Measurements from ENCODE around the gene TPH2.
A peak's percentile ranks its signal among the peaks of the same experiment; 100 is the strongest.

The TPH2 gene

DNA sequence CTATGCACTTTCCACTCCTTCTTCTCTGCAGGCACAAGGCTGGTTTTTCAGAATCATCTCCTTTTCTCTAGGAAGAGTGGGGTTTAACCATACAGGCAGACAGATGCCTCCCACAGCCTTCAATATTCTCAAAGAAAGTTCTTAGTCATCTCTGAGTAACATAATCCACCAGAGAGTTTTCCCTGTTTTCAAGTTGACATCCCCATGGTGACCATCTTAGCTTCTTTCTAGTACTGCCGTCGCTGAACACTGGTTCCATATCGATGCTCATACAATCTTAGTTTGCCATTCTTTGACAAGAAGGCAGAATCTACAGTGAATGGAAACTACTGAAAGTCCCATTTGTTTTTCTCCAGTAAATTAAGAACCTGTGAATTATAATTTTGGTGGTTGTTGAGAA is 28.6 kb downstream of the TPH2 start:
- no peak for DNase-seq

DNA sequence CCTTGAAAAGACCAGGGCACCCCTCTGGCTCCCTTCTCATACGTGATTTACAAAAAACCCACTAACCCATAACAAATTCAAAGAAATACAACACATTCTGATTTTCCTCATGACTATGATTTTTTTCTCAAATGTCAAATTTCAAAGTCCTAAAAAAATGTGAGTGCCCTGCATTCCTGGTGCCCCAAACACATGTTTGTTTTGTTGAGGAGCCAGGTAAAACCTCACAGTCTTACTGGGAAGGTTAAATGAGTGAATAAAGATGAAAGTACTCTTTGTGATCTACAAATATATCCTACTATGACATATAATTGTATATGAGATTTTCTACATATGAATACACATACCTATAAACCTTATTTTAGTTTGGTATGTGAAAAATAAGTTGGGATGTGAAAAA is 30.7 kb downstream of the TPH2 start:
- DNase-seq: no peak

DNA sequence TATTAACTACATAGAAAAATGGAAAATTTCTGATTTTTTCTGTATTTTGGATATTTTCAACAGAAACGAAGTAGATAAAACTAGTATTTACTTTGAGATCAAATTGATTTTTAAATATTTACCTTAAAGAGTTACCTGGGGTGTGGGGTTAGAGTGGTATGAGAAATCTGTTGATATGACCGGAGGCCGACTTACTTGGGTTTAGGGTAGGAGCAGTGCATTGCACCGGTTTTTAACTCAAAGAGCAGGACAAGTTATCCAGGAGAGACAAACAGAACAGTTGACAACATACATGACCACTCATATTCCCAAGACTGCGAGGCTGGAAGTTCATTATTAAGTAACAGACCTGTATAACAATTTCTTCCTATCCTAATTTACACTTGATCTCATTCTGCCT is 31.4 kb downstream of the TPH2 start:
- DNase-seq: no peak

DNA sequence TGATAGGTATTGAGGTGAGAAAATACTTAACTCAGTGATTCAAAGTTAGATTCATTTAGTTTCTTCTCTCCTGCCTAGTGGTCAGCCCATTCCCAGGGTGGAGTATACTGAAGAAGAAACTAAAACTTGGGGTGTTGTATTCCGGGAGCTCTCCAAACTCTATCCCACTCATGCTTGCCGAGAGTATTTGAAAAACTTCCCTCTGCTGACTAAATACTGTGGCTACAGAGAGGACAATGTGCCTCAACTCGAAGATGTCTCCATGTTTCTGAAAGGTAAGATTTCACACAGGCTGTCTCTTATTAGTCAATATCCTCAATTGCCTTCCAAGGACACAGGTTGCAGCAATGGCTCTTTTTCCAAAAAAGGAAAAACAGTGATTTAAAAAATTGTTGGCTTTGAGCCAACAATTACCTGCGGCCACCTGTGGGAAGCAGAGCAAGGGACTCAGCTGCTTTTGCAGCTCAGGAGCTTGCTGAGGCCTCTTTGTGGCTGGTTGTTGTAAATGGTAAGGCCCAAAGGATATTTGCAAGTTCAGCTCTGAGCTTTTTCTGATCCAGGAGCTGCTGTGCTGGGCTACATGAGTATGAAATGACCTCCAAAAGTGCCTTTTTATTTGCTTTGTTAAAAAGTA is 33.9 kb downstream of the TPH2 start:
- no peak for DNase-seq

DNA sequence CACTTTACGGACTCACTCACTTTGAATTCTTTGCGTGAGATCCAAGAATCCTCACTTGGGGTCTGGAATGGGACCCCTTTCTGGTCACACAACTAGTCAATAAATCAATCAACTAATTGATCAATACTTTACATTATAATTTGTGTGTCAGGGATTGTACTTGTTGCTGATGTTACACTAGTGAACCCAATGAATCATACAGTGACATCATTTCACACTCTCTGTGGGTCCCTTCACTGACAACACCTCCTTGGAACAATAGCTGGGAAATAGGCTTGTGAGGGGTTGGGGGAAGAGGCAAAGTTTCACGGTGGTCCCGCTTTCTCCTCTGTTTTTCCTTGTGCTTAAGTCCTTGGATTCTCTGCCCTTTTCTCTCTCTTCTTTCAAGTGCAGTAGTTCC is 35.0 kb downstream of the TPH2 start:
- no peak for DNase-seq

DNA sequence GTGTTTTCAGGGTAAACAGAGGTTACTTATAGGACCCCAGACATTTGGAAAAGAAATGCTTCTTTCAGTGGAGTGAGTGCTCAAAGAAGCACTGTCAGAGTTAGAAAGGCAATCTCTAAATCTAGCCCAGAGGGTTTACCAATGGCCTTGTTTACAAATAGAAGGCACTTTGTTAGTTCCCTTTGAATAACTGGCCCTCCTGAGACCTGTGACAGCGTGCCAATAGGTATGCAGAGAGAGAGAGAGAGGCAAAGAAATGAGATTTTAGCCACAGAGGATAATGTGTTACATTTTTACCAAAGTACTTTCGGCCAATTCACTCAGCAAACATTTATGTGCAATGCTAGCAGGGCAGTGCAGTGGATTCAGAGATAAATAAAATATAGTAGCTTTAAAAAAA is 41.9 kb downstream of the TPH2 start:
- no peak for DNase-seq

DNA sequence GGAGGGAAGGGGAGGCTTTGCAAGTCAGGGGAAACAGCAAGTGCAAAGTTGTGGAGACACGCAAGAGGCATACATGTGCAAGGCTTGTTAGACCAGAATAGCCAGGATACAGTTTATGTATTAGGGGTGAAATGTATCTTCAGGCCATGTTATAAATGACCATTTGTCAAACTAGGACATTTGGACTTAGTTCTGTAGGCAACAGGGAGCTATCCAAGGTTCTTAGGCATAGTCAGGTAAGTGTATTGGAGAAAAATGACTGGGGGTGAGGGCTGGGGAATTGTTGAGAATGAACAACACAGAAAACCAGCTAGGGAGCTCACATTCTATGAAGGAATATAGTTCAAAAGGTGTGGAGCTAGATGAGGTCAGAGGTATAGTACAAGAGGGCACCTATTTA is 42.5 kb downstream of the TPH2 start:
- DNase-seq: no peak

DNA sequence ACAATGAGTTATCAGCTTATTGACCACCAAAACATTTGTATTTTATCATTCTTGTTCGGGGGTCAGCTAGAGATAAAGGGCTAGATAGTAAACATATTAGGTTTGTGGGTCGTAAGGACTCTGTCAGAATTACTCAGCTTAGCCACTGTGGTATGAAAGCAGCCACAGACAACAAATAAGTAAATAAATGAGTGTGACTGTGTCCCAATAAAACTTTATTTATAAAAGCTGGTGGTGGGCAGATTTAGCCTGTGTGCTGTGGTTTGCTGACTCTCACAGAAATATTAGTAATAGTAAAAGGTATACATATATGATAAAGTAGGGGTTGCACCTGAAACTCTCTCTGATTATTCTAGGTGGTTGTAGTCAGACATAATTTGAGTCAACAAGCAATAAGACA is 56.1 kb downstream of the TPH2 start:
- DNase-seq: no peak

DNA sequence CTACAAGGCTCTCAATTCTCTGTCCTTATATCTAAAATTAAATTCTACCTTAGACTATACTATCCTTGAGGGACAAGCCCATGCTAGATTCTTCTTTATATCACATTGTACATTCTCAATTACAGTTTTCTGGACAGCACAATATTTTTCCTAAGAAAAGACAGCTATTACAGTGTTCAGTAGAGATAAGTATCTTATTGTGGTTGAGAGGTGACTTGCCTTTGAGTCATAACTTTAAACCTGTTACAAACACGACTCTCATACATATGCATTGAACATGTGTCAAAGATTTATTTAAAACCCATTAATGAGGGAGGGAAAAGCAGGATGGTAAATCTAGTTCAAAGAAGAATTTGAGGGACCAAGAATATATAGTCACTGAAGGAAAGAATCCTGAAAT is 61.1 kb downstream of the TPH2 start:
- DNase-seq: no peak

DNA sequence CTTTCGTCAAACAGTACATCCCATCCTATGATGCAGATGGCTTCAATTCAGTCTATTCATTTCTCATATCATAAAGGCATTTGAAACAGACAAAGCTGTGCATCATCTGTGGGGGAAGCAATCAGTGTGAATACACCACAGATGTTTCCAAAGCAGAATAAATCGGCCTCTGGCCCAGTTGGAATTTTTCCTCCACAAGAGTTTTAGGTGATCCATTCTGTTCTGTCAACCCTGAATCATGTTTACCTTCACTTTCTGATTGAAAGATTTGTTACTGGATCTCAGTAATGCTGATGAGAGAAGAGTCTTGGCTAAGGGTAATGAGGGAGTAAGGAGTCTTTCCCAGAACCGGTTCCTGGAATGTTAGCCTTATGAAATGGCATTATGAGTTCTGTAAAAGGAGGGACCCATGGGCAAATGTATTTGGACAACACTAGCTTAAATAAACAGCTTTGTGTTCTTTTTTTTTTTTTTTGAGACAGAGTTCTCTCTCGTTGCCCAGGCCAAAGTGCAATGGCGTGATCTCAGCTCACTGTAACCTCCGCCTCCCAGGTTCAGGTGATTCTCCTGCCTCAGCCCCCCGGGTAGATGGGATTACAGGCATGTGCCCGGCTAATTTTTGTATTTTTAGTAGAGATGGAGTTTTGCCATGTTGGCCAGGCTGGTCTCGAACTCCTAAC is 62.5 kb downstream of the TPH2 start:
- DNase-seq: no peak

DNA sequence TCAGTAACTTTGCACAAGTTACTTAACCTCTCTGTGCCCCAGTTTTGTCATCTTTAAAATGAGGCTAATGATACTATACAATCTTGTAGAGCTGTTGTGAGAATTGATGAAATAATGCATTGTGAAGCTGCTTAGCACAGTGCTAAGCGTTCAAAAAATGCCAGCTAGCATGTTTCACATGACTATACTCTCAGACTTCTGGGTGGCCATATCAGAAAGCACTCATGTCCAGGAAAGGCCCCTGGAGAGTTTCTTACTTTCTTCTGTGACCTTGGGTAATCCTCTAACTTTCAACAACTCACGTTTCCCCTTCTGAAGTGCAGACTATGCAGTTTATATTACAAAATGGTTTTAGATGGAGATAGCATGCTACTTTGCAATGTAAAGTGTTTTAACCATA is 68.1 kb downstream of the TPH2 start:
- DNase-seq: no peak

DNA sequence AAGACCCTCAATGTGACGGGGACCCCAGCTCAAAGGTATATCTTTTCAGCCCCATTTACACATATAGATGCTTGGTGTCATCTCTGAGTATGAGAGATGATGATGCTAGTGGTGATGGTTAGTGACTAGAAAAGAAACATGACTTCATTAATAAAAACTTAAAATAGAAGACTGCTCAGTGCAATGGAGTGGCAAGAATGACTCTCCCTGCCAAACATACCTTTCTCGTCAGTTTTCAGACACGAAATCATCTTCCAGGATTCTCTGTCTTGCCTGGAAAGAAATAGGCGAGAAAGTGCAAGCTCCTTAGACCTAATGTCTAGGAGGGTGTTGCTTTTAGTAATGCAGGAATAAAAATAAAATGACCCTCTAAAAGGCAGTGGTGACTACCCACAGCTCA is 71.7 kb downstream of the TPH2 start:
- no peak for DNase-seq

DNA sequence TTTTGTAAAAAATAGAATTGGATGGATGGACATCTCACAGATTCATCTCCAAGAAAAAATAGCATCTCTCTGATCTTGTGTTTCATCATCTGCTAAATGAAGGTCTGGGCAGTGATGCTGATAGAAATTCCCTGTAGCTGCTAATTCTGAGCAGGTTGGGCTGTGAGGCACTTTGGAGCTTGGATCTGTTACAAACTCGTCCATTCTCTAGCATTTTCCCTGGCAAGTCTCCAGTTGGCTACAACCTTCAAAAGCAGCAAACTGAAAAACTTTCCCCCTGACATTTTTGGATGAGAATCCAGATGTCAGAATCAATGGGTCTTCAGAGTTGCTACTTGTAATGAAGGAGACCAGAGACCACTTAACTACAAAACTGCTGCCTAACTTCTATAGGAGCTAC is 72.7 kb downstream of the TPH2 start:
- DNase-seq: no peak

DNA sequence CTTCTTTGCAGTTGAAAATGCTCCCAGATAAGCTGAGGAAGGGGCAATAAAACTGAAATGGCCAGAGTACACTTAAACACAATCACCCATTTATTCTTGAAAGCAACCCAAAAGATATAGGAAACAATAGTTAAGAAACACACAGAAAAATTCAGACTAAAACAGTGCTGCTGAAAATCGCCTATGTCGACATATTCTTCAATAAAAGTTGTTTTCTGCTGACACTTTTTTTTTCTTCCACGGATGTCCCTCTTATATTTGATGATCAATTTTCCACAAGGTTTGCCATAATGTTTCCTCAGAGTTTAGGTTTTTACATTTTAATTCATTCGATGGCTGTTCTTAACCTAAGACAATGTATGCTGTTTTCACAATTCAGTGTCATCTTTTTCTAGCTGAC is 74.2 kb downstream of the TPH2 start:
- no peak for DNase-seq

DNA sequence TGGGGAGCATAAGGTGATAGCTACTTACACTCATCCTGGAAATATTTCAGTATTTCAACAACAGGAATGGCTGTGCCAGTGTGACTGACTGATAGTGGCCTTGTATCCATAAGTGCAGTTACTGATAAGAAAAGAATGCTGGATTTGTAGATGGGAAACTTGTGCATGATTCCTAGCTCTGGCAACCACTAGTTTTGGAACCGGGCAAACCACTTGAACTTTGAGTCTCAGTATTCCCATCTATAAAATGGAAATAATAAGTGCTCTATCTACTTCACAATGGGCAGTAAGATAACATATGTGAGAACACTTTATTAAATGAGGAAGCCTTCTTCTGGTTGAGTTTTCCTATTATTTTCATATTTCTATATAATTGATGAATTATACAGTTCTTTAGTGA is 77.2 kb downstream of the TPH2 start:
- DNase-seq: no peak

DNA sequence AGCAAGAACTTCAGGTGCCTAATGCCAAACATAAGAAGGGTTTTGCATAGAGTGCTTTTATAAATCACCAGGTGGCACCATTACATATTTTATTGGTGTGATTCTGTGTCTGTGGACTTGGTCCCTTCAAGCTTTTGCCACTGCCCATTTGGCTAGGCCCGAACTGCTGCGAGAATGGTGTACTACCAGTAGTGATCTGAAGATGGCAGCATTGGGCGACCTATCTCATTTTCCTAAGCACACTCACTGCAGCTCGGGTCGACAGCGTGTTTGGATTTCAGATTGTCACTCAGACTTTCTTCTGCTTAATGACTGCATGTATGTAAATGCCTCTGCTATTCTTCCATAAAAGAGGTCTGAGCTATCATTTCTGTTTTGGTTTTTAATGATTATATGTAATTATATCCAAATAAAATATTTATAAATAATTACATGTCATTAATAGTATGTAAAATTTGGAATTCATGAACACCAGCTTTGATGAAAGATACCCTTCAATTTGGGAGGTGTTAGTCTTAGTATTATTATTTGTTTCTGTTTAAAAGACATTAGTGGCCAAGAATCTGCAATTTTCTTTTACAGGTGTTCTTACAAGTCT is 78.5 kb downstream of the TPH2 start:
- peak; percentile 38 for DNase-seq

DNA sequence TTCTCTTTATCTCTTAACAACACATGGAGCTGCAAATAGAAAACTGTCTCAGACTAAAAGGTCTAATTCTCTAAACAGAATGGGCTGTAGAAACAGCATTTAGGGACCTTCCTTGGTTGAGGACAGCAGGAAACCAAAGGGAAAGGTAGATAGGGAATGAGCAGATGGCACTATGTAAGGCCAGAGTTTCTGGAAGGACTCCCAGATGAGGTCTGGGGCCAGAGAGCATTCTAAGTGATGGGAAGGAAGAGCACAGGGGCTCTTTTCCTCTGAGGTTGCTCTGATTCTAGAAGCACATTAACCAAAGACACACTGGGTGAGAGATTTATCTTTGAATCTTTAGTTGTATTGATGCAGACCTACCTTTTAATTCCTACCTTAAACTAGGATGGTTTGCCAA is 79.4 kb downstream of the TPH2 start:
- DNase-seq: no peak

DNA sequence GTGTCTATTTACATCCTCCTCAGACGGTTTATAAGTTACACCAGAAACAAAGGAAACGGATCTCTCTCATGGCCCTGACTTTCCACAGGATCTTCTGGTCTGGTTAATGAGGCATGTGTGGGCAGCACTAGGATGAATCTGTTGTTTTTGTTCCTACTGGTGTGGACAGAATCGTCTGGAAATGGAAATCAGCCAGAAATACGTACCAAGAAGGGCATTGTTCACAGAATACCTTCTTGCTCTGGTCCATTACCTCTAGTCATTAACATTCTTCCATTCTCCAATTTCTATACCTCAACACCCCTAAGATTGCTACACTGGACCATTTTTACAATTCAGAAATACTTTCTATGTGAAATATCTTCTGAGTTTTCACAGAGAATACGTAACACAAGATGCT is 86.0 kb downstream of the TPH2 start:
- DNase-seq: no peak

DNA sequence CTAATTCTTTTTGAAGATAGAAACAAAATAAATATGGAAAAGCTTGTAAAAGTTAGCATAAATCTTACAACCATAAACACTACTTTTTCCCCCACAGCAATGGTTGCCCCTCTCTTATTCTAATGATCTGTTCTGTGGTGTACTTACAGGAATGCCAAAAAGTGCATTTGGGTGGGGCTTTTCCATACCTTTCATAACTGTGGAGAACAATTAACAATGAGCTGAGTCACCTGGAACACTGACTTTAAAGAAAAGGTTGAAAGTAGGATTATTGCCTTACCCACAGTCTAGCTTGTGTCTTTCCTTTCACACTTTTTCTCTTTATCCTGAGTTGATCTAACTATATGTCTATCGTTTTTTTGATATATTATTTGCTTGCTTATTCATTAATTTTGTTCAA is 86.9 kb downstream of the TPH2 start:
- no peak for DNase-seq

DNA sequence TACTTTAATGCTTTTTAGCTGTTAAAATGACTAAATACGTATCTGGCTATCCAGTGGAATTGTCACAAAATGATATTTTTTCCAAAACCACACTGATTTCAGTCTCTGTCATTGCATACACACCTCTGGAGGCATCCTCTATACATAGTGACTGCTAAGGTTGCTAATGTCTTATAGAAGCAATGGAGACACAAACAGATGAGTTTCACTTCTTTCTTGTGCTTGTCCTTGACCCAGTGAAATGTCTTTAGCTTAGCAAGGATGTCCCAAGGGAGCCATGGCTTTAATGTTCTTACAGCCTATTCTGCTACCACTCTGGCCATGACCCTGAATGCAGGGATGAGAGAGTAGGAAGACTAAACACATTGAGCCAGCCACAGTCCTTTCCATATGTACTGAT is 90.3 kb downstream of the TPH2 start:
- DNase-seq: no peak

DNA sequence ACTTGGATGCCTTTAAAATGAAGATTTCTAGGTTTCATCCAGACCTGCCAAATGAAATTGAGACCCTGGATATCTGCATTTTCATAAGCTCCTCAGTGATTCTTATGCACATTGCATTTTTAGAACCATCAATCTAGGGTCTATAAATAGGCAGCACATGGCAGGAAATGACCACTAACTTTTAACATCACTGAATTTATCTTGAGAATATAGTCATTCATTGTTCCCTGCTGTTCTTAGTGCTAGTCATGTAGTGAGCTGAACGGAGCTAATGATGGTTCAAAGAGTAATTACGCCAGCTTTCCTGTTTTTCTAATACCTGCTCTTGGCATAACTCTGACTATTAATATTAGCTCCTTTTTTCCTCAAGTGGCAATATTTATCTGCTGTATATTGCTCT is 91.6 kb downstream of the TPH2 start:
- no peak for DNase-seq

DNA sequence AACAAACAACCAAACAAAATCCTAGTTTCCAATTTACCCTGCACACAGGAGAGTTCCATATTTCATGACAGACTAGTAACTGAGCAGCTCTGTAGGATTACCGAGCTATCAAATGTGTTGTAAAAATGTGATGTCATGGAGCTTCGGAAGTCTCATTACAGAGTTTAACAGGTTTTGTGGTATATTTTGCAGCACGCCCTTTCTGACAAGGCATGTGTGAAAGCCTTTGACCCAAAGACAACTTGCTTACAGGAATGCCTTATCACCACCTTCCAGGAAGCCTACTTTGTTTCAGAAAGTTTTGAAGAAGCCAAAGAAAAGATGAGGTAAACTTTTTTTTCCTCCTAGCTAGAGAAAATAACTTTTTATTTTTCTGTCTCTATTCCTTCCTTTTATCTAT is 92.4 kb downstream of the TPH2 start:
- no peak for DNase-seq

DNA sequence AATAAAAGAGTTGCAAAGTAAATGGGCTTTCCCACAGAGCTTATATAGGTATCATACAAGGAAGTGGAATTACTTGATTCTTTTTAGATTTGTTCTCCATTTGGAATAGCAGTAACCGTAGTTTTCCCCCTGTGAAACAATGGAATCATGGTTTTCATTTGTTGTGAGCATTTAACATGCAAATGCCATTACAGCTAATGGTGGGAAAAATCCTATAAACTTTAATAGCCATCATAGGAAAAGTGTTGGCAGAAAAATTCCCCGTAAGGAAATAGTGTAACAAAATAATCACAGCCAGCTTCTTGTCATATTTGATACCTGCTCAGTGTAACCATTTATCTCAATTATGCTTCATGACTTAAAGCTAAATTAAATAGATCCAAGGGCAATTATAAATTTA is 95.3 kb downstream of the TPH2 start:
- DNase-seq: no peak

DNA sequence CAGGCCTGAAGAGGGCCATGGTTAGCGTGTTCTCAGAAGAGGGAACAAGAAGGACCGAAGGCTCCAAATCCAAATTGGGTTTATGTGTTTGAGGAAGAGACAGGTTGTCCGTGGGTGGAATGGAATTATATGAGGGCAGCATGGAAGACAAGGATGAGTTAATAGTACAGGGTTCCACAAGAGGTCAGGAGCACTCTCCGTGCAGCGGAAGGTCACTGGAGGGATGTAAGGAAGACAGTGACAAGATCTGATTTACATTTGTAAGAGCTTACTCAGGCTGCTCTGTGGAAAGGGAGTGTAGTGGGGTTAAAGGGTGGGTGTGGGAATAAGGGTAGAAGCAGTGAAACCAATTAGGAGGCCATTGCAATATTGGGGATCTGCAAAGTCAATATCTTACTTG is 97.0 kb downstream of the TPH2 start:
- no peak for DNase-seq

DNA sequence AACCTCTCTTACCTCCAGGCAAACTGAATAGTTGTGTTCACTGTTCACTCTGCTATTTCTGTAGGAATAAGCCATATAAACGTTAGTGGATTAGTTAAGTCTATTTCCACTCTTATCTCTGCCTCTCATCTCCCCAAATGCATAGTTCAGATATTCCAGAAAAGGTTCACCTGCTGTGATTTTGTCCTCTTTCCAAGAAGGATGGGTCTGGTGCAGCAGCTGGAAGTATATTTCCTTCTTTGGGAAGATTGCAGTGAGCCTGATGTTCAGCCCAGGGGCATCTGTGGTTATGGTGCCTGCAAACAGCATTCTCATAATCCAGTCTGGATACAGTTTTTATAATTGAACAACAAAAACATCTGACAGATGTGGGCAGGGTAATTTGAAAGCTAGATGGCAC is 97.7 kb downstream of the TPH2 start:
- DNase-seq: no peak

Measured in inflammatory macrophage treated with lipopolysaccharide for 4 hours (primary cell).